Activated T-helper 1 cell treated with anti-CD3 and anti-CD28 coated beads, Interleukin-12 subunit alpha, Interleukin-12 subunit beta, Interleukin-2, Interleukin-4 antibody, amounts not matched to agents 30 ng/mL and 10 ng/mL and 1 ng/mL, durations not matched to agents 14 hours and 24 hours and 36 hours (primary cell): ENCODE results near the gene TBC1D5. TPM values are rescaled to one million over a fixed set of nuclear protein-coding genes. Genes with fewer than 3 reads are reported as not detected.
"Not testable (repeated sequence)": the region's sequence is repeated elsewhere in the genome, so short reads cannot be mapped to it uniquely, and the experiment has no call there.

Experiments used
- DNase-seq: peaks from one replicate; pipeline ENCODE4 v3.0.0; 2021; ENCODE audit warnings: low spot score
- H3K27ac Mint-ChIP-seq: one replicate; pipeline ENCODE4 v1.8.0; 2021; ENCODE audit warnings: mild to moderate bottlenecking, mixed read lengths
- H3K27me3 Mint-ChIP-seq: one replicate; pipeline ENCODE4 v1.8.0; 2022; ENCODE audit warnings: mild to moderate bottlenecking, moderate library complexity, mixed read lengths; ENCODE audit not compliant: insufficient read depth
- H3K36me3 Mint-ChIP-seq: one replicate; pipeline ENCODE4 v1.8.0; 2021; ENCODE audit warnings: low read depth, mixed read lengths
- H3K4me1 Mint-ChIP-seq: one replicate; pipeline ENCODE4 v1.8.0; 2021; ENCODE audit warnings: low read depth, mixed read lengths
- H3K4me3 Mint-ChIP-seq: one replicate; pipeline ENCODE4 v1.8.0; 2021; ENCODE audit warnings: mild to moderate bottlenecking, moderate library complexity, mixed read lengths
- H3K9me3 Mint-ChIP-seq: one replicate; pipeline ENCODE4 v1.8.0; 2021; ENCODE audit warnings: mixed read lengths
- intact Hi-C: fragments of 100-400 bp; cut with micrococcal nuclease; formaldehyde crosslinking; loops from one replicate; pipeline ENCODE4 v1.15.1; 2024
- total RNA-seq: library from RNA; stranded (reverse); gene quantifications from 2 replicates; pipeline ENCODE4 v1.2.3, GENCODE V29; 2022

Gene TBC1D5
- total RNA-seq, 1 donor from 2014 or later: 31.4 TPM

GRCh38 chr3:17631609-17632008, 110.8 kb downstream of the TBC1D5 start:
- no peaks in the 10 kb centered on the region for H3K36me3 Mint-ChIP-seq
- no peak overlapping the region for H3K4me3 Mint-ChIP-seq
- DNase-seq: no peak
- no peaks in the 10 kb centered on the region for H3K27me3 Mint-ChIP-seq
- H3K9me3 Mint-ChIP-seq: no peaks in the 10 kb centered on the region
- no peak overlapping the region for H3K27ac Mint-ChIP-seq
- intact Hi-C loops: no loop called here
- peaks cover 29% of the 10 kb centered on the region for H3K4me1 Mint-ChIP-seq

- peaks cover 28% of the 10 kb centered on the region for H3K4me1 Mint-ChIP-seq
- H3K9me3 Mint-ChIP-seq: no peaks in the 10 kb centered on the region
- DNase-seq: no peak
- no peaks in the 10 kb centered on the region for H3K27me3 Mint-ChIP-seq
- intact Hi-C loops: no loop called here
- H3K4me3 Mint-ChIP-seq: no peak overlapping the region
- no peak overlapping the region for H3K27ac Mint-ChIP-seq
- no peaks in the 10 kb centered on the region for H3K36me3 Mint-ChIP-seq
These were observed 113.0 kb downstream of the TBC1D5 start for GRCh38 chr3:17629400-17629799.

- Mint-ChIP-seq H3K27me3 (no peaks in the 10 kb centered on the region), H3K9me3 (no peaks in the 10 kb centered on the region), H3K4me1 (peaks cover 23% of the 10 kb centered on the region), H3K4me3 (no peak overlapping the region), H3K36me3 (peaks cover 3% of the 10 kb centered on the region), H3K27ac (no peak overlapping the region)
- no peak for DNase-seq
- intact Hi-C loops: no loop called here
These were observed 116.0 kb downstream of the TBC1D5 start for GRCh38 chr3:17626395-17626794.

DNA sequence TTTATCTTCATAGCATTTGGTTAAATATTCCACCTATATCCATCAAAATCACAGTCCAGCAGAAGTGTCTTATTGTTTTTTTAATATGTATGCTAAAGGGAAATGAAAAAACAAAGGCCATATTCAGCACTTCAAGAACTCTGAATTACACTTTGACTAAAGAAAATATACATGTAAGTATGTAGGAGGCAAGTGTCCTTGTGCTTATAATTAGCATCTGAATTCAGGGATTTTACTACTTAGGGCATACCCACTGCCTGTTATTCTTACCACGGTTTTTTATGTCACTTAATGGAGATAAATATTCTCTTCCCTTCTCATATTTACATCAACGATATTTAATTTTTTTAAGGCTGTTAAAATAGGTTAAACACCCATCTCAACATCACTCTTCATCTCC, 117.3 kb downstream of the TBC1D5 start:
- Mint-ChIP-seq H3K36me3 (peaks cover 6% of the 10 kb centered on the region), H3K9me3 (no peaks in the 10 kb centered on the region), H3K27ac (no peak overlapping the region), H3K4me3 (no peak overlapping the region), H3K27me3 (no peaks in the 10 kb centered on the region), H3K4me1 (peaks cover 23% of the 10 kb centered on the region)
- no peak for DNase-seq
- intact Hi-C loops: no loop called here

- Mint-ChIP-seq H3K9me3 (no peaks in the 10 kb centered on the region), H3K27me3 (no peaks in the 10 kb centered on the region), H3K4me1 (peaks cover 19% of the 10 kb centered on the region), H3K36me3 (peaks cover 6% of the 10 kb centered on the region), H3K27ac (no peak overlapping the region), H3K4me3 (no peak overlapping the region)
- intact Hi-C loops: no loop called here
- no peak for DNase-seq
These were observed 119.0 kb downstream of the TBC1D5 start for GRCh38 chr3:17623464-17623863.

DNA sequence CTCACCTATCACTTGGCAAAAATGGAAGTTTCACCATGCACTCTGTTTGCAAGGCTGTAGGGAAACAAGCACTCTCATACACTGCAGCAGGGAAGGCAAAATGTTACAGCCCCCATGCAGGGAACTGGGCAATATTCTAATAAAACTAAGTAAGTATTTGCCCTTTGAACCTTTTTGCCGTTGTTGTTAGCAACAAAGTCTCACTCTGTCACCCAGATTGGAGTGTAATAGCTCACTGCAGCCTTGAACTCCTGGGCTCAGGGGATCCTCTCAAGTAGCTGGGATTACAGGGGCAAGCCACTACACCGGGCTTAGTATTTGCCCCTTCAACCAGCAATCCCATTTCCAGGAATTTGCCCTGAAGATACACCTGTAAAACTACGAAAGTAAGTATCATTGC, 122.5 kb downstream of the TBC1D5 start:
- Mint-ChIP-seq H3K9me3 (peaks cover 15% of the 10 kb centered on the region), H3K27ac (no peak overlapping the region), H3K4me1 (no peaks in the 10 kb centered on the region), H3K27me3 (no peaks in the 10 kb centered on the region), H3K36me3 (peaks cover 10% of the 10 kb centered on the region), H3K4me3 (no peak overlapping the region)
- intact Hi-C loops: no loop called here
- DNase-seq: no peak

DNA sequence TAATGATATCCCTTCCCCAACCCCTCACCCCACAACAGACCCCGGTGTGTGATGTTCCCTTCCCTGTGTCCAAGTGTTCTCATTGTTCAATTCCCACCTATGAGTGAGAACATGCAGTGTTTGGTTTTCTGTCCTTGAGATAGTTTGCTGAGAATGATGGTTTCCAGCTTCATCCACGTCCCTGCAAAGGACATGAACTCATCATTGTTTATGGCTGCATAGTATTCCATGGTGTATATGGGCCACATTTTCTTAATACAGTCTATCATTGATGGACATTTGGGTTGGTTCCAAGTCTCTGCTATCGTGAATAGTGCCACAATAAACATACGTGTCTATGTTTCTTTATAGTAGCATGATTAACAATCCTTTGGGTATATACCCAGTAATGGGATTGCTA, 129.4 kb downstream of the TBC1D5 start:
- H3K4me1 Mint-ChIP-seq, H3K27me3 Mint-ChIP-seq, H3K36me3 Mint-ChIP-seq, DNase-seq, intact Hi-C loops, H3K27ac Mint-ChIP-seq, H3K4me3 Mint-ChIP-seq: not testable (repeated sequence)
- peaks cover 28% of the 10 kb centered on the region for H3K9me3 Mint-ChIP-seq

DNA sequence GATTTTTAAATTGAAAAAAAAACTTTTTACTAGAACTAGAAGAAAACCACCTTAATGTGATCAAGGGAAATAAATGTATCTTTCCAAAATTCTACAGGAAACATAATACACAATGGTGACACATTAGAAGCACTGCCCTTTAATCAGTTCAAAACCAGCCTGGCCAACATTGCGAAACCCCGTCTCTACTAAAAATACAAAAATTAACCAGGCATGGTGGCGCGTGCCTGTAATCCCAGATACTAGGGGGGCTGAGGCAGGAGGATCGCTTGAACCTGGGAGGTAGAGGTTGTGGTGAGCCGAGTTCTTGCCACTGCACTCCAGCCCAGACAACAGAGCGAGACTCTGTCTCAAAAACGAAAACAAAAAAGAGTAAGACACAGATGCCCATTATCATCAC, 134.5 kb downstream of the TBC1D5 start:
- Mint-ChIP-seq H3K27me3 (no peaks in the 10 kb centered on the region), H3K4me1 (peaks cover 6% of the 10 kb centered on the region), H3K36me3 (peaks cover 1% of the 10 kb centered on the region), H3K27ac (no peak overlapping the region), H3K4me3 (no peak overlapping the region), H3K9me3 (no peaks in the 10 kb centered on the region)
- intact Hi-C loops: no loop called here
- DNase-seq: no peak

DNA sequence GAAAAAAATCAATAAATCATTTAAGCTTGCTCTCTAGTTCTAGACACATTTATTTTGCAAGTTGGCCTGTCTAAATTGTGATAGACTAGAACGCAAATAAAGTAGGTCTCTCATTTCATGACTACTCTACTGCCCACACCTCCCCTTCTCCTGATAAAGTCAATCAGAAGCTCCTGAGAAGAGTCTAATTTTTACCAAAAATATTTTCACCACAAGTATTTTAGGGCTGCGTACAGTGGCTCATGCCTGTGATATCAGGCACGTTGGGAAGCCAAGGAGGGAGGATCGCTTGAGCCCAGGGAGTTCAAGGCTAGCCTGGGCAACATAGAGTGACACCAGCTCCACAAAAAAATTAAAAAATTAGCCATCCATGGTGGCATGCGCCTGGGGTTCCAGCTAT, 136.5 kb downstream of the TBC1D5 start:
- intact Hi-C loops: no loop called here
- Mint-ChIP-seq H3K27me3 (no peaks in the 10 kb centered on the region), H3K36me3 (peaks cover 3% of the 10 kb centered on the region), H3K4me3 (no peak overlapping the region), H3K9me3 (no peaks in the 10 kb centered on the region), H3K27ac (no peak overlapping the region), H3K4me1 (peaks cover 6% of the 10 kb centered on the region)
- no peak for DNase-seq

- Mint-ChIP-seq H3K36me3 (peaks cover 3% of the 10 kb centered on the region), H3K9me3 (no peaks in the 10 kb centered on the region), H3K4me1 (peaks cover 6% of the 10 kb centered on the region), H3K4me3 (no peak overlapping the region), H3K27ac (no peak overlapping the region), H3K27me3 (no peaks in the 10 kb centered on the region)
- intact Hi-C loops: no loop called here
- DNase-seq: no peak
These were observed 137.4 kb downstream of the TBC1D5 start for GRCh38 chr3:17605032-17605431.

- intact Hi-C loops: no loop called here
- Mint-ChIP-seq H3K4me1 (peaks cover 6% of the 10 kb centered on the region), H3K27me3 (no peaks in the 10 kb centered on the region), H3K9me3 (peaks cover 3% of the 10 kb centered on the region), H3K27ac (no peak overlapping the region), H3K36me3 (peaks cover 4% of the 10 kb centered on the region), H3K4me3 (no peak overlapping the region)
- DNase-seq: no peak
These were observed 140.3 kb downstream of the TBC1D5 start for GRCh38 chr3:17602126-17602525.

DNA sequence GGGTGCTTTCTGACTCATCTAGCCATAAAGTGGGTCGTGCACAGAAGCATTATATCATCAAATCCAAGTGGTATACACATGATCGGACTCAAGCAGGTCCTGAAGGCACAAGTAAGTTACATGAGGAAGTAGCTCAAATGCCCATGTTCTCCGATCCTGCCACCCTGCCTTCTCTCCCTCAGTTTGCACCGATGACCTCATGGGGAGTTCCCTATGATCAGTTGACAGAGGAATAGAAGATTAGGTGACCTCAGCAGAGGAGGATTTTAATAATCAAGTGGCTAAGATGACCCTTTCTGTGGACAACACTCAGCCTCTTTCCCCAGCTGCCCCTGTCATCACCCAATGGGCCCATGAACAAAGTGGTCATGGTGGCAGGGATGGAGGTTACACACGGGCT, 149.5 kb downstream of the TBC1D5 start:
- no peak overlapping the region for H3K27ac Mint-ChIP-seq
- H3K4me3 Mint-ChIP-seq: no peak overlapping the region
- H3K36me3 Mint-ChIP-seq: peaks cover 17% of the 10 kb centered on the region
- peaks cover 41% of the 10 kb centered on the region for H3K9me3 Mint-ChIP-seq
- H3K27me3 Mint-ChIP-seq: no peaks in the 10 kb centered on the region
- intact Hi-C loops: no loop called here
- DNase-seq: no peak
- H3K4me1 Mint-ChIP-seq: no peaks in the 10 kb centered on the region

DNA sequence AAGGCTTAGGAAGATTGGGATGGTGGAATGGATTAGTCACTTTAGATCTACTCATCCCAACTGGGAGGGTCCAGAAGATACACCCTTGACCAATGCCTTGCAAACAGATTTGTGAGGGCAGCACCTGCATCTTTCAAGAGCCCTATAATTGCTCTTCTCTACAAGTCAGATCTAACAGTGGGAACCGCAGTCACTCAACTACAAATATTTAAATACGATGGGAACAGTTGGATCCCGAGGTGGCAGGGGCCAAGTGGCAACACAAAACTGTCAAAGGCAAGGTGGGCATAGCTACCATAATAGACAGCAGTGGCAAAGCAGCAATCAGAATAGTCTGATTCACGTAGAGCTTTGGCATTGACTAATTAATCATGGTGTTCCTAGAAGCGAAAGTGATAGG, 152.0 kb downstream of the TBC1D5 start:
- Mint-ChIP-seq H3K4me3 (no peak overlapping the region), H3K9me3 (peaks cover 36% of the 10 kb centered on the region), H3K4me1 (peaks cover 6% of the 10 kb centered on the region), H3K27ac (no peak overlapping the region), H3K27me3 (no peaks in the 10 kb centered on the region), H3K36me3 (peaks cover 15% of the 10 kb centered on the region)
- DNase-seq: no peak
- intact Hi-C loops: no loop called here

DNA sequence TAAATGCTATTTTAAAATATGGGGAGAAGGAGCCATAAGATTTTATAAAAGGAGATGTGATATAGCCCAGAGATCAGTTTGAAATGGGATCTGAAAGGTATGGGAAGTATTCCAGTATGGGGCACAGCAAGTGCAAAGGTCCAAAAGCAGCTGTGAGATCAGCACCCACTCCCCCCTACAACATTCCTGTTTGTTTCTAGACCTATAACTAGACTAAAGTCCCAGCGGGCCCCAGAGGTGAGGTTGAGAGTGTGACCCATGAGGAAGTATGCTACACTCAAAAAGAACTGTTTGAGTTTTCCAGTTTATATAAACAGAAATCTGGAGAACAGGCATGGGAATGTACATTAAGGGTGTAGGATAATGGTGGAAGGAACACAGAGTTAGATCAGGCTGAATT, 152.5 kb downstream of the TBC1D5 start:
- H3K27ac Mint-ChIP-seq: no peak overlapping the region
- peaks cover 36% of the 10 kb centered on the region for H3K9me3 Mint-ChIP-seq
- H3K27me3 Mint-ChIP-seq: no peaks in the 10 kb centered on the region
- intact Hi-C loops: no loop called here
- H3K4me1 Mint-ChIP-seq: peaks cover 9% of the 10 kb centered on the region
- peaks cover 15% of the 10 kb centered on the region for H3K36me3 Mint-ChIP-seq
- no peak for DNase-seq
- H3K4me3 Mint-ChIP-seq: no peak overlapping the region
